Pancreas (tissue), 10 donors: ENCODE measurements around the gene CRTC2. TPM values are rescaled to one million over a fixed set of nuclear protein-coding genes. Genes with fewer than 3 reads are reported as not detected.

Experiments used
- ATAC-seq, 4 donors: fragments of 200-7000 bp; cut with Tn5 transposase; one replicate each; pipeline versions ENCODE4 v1.8.0 to v1.9.1; 2020; ENCODE audit warnings: mild to moderate bottlenecking in 4 of 4, moderate library complexity in 4 of 4
- DNase-seq, 6 donors: peaks; one replicate each; pipeline ENCODE4 v3.0.0-alpha.2; 2020
- FAIRE-seq: peaks from 2 replicates; lab custom pipeline; 2012; peaks lifted over from hg19 to GRCh38; lab: Jason Lieb, UNC
- H3K27ac ChIP-seq, 4 donors: fragments of 200-600 bp; sonication (generic); 1 replicate in 3 of 4; 2 replicates in 1 of 4; pipeline versions ENCODE4 v1.5.0 to v1.8.0; 2020
- H3K27me3 ChIP-seq, 4 donors: fragments of 200-600 bp; one replicate each; pipeline ENCODE4 v1.8.0; 2021
- H3K36me3 ChIP-seq, 3 donors: fragments of 200-600 bp; sonication (generic) in 1 of 3; one replicate each; pipeline versions ENCODE4 v1.5.0 to v1.8.0; 2020 to 2021
- H3K4me1 ChIP-seq, 3 donors: fragments of 200-600 bp; one replicate each; pipeline ENCODE4 v1.8.0; 2021
- H3K4me3 ChIP-seq, 4 donors: fragments of 200-600 bp; sonication (generic) in 2 of 4; one replicate each; pipeline versions ENCODE4 v1.5.0 to v1.8.0; 2020 to 2021
- H3K9me3 ChIP-seq, 4 donors: fragments of 200-600 bp; one replicate each; pipeline ENCODE4 v1.8.0; 2021
- CTCF ChIP-seq, 4 donors: fragments of 200-600 bp; sonication (generic) in 3 of 4; IDR thresholded peaks; one replicate each; pipeline versions ENCODE4 v1.5.0 to v1.8.0; 2021; ENCODE audit warnings: antibody characterized with exemption in 4 of 4
- WGBS, 2 donors: extraction: QIAGEN DNeasy Blood & Tissue Kit; methylation state at CpG; one replicate each; pipeline ENCODE4 v1.1.7; 2013; 5-methylcytosine and 5-hydroxymethylcytosine counted together
- intact Hi-C, 3 donors: fragments of 100-400 bp; cut with DNase I; formaldehyde crosslinking; loops; one replicate each; pipeline versions ENCODE4 v1.11.1 to v1.14.2; 2022
- polyA plus RNA-seq, 2 donors: library from polyadenylated mRNA; stranded (reverse); fragments of 200-250 nt; gene quantifications; one replicate each; pipeline ENCODE4 v1.2.3, GENCODE V29; 2013
- total RNA-seq, 6 donors: library from RNA; stranded (reverse); fragmentation: NEBNext Ultra II Directional in 4 of 6; extraction: Animal tissue kit (Norgen Biotek cat#: 25700) in 4 of 6; gene quantifications; one replicate each; pipeline versions ENCODE4 v1.2.1 to v1.2.4, GENCODE V29; 2021 to 2023
- donor health status: healthy with polysubstance abuse.
- donor health status: DM: no; HTN: no; CAD: no; lungs with moderate emphysema.
- donor health status: DM: no; HTN: no; CAD: no.
- donor health status: control.
- donor health status: control.
- donor health status: Bipolar disorder and iron deficiency.
- donor health status: DM: yes; HTN: yes; CAD: no.
- donor health status: DM: no; HTN: no; CAD: no.
- donor health status: DM: no; HTN: no; CAD: no.
- donor health status: DM: yes; HTN: yes; CAD: no.

CRTC2 gene
- total and polyA plus RNA-seq, 8 donors: 13.4 to 48.6 (median 20.7) TPM

DNA sequence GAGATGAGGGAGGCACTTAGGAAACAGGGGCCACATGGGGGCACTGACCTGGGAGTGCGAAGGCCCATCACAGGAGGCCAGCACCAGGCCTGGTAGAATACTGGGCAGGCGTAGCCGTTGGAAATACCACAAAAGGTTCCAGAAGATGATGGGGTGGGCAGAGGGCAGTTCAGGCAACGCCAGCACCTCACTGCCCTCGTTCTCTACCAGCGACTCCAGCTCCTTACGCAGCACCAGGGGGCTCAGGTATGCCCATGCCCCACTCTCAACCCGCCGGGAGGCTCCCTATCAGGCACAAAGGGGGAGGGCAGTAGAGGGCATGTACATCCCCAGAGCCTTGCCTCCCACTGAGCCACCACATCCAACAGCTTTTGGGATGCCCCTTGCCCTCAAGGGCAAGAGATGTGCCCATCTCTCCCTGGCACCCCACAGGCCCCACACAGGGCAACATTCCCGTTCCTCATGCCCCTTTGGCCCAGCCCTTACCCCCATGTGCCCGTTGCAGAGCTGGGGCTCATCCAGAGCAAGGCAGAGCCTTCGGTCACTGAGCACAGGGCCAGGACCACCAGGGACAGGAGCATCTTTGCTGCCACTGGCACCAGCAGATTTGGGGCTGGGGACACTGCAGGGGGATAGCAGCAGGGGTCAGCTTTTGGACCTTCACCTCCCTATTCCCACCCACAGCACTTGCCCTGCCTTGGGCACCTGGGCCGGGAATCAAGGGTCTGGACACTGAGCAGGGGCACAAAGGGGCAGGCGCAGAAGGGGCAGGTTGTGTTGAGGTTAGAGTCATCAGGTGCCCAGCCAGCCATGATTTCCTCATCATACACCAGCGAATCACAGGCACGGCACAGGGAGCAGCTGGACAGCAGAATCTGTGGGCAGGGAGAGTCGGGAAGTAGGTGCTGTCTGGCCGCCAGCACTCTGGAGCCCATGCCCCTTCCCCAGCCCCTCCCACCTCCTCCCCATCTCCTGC, 26.0 kb downstream of the CRTC2 start:
- Histone ChIP-seq H3K27me3 (no peaks in the 10 kb centered on the region), H3K27ac (no peak overlapping the region), H3K4me1 (no peaks in the 10 kb centered on the region), H3K4me3 (no peak overlapping the region), H3K36me3 (peaks cover 0 to 30% (median 27%) of the 10 kb centered on the region in 3 donors), H3K9me3 (no peaks in the 10 kb centered on the region)
- intact Hi-C loops: loop anchor here in 1 of 3 donors (10.0 kb wide), 1 partner anchor 118 kb away; no protein-coding TSS in a partner anchor
- FAIRE-seq (no peak), ATAC-seq (no peak), DNase-seq (peak in 1 of 6 donors; percentile 56)
- TF ChIP-seq CTCF (IDR thresholded peaks at IDR 0.05): no peak
- 96 to 99% methylated on average over 18 of the region's 18 CpGs for WGBS, 2 donors

- Histone ChIP-seq H3K27me3 (no peaks in the 10 kb centered on the region), H3K27ac (no peak overlapping the region), H3K4me1 (no peaks in the 10 kb centered on the region), H3K36me3 (peaks cover 0 to 9% (median 5%) of the 10 kb centered on the region in 3 donors), H3K4me3 (no peak overlapping the region), H3K9me3 (no peaks in the 10 kb centered on the region)
- intact Hi-C loops: loop anchor here in 1 of 3 donors (10.0 kb wide), 1 partner anchor 115 kb away; no protein-coding TSS in a partner anchor
- DNase-seq (peak in 1 of 6 donors; percentile 37), ATAC-seq (no peak), FAIRE-seq (no peak)
- 79 to 89% methylated on average over 14 of the region's 14 CpGs for WGBS, 2 donors
- TF ChIP-seq CTCF (IDR thresholded peaks at IDR 0.05): no peak
Observed at GRCh38 chr1:153929981-153930948, 28.1 kb downstream of the CRTC2 start.

DNA sequence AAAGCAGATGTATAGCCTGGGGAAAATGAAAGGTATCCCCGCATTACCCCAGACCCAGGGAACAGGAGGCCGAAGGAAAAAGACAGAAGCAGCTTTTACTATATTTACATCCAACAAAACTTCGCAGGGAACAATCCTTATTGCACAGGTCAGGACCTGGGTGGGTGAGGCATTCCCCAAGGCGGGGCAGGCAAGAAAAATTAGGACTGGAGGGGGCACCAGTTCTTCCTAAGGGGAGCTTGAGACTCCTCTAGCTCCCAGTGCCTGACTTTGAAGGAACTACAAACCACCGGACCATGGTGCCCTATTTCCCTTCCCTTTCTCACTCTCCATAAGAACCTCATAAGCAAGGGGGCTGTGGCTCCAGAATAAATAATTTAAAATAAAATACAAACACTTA, 29.0 kb downstream of the CRTC2 start:
- H3K4me3 ChIP-seq: no peak overlapping the region
- H3K27me3 ChIP-seq: no peaks in the 10 kb centered on the region
- no peak for ATAC-seq
- peaks cover 0 to 9% (median 5%) of the 10 kb centered on the region in 3 donors for H3K36me3 ChIP-seq
- DNase-seq: no peak
- H3K27ac ChIP-seq: no peak overlapping the region
- H3K4me1 ChIP-seq: no peaks in the 10 kb centered on the region
- TF ChIP-seq CTCF (IDR thresholded peaks at IDR 0.05): no peak
- intact Hi-C loops: no loop called here
- H3K9me3 ChIP-seq: no peaks in the 10 kb centered on the region
- no peak for FAIRE-seq
- WGBS, 2 donors: 89 to 90% methylated on average over 5 of the region's 5 CpGs

GRCh38 chr1:153928791-153929341, 29.5 kb downstream of the CRTC2 start:
- FAIRE-seq: no peak
- Histone ChIP-seq H3K27ac (no peak overlapping the region), H3K9me3 (no peaks in the 10 kb centered on the region), H3K4me3 (no peak overlapping the region), H3K36me3 (peaks cover 0 to 5% (median 2%) of the 10 kb centered on the region in 3 donors), H3K27me3 (no peaks in the 10 kb centered on the region), H3K4me1 (peaks cover 0 to 4% (median under 1%) of the 10 kb centered on the region in 3 donors)
- WGBS, 2 donors: 66 to 82% methylated on average over 4 of the region's 4 CpGs
- intact Hi-C loops: no loop called here
- TF ChIP-seq CTCF (IDR thresholded peaks at IDR 0.05): no peak
- no peak for ATAC-seq
- no peak for DNase-seq
